Panc1 (cell line): ENCODE results near the gene CTXND2. TPM values are rescaled to one million over a fixed set of nuclear protein-coding genes. Genes with fewer than 3 reads are reported as not detected.
A peak's percentile ranks its signal among the peaks of the same experiment; 100 is the strongest.
"Not testable (repeated sequence)": the region's sequence is repeated elsewhere in the genome, so short reads cannot be mapped to it uniquely, and the experiment has no call there.

Source experiments
- ATAC-seq: fragments of 200-7000 bp; cut with Tn5 transposase; 2 replicates; pipeline ENCODE4 v1.9.1; 2020; ENCODE audit warnings: mild to moderate bottlenecking, moderate library complexity
- BruUV-seq: library from RNA; stranded (reverse); fragments of 400-500 nt; replicated peaks from 2 replicates; lab custom pipeline; 2021; lab: Mats Ljungman, UMichigan
- CTCF ChIA-PET: fragments of 300-600 bp; sonication (Branson Sonifier 250); formaldehyde crosslinking; loops from one replicate; lab custom pipeline; 2022; ENCODE audit warnings: antibody characterized with exemption; lab: Charles Lee
- POLR2A ChIA-PET: fragments of 300-600 bp; sonication (Branson Sonifier 250); formaldehyde crosslinking; loops from one replicate; lab custom pipeline; 2022; ENCODE audit warnings: antibody characterized with exemption; lab: Charles Lee
- DNase-seq: peaks from one replicate; pipeline ENCODE4 v3.0.0-alpha.2; 2010; ENCODE audit warnings: low read depth, low spot score
- H3K27ac ChIP-seq: 2 replicates; pipeline ENCODE4 v1.5.1; 2011; ENCODE audit warnings: mild to moderate bottlenecking, low read length, inconsistent platforms
- H3K27me3 ChIP-seq: fragments of 200-500 bp; sonication (Bioruptor generic); 2 replicates; pipeline ENCODE4 v1.6.0; 2014; ENCODE audit warnings: low read length, inconsistent platforms; ENCODE audit not compliant: control insufficient read depth, insufficient read depth
- H3K36me3 ChIP-seq: fragments of 200-500 bp; sonication (Bioruptor generic); 2 replicates; pipeline ENCODE4 v1.5.1; 2014; ENCODE audit warnings: inconsistent platforms, mild to moderate bottlenecking, low read length, moderate library complexity; ENCODE audit not compliant: control insufficient read depth, insufficient read depth
- H3K4me1 ChIP-seq: 2 replicates; pipeline ENCODE4 v1.5.1; 2011; ENCODE audit warnings: inconsistent platforms, mild to moderate bottlenecking, low read length, moderate library complexity; ENCODE audit not compliant: control insufficient read depth, insufficient read depth
- H3K4me3 ChIP-seq, 2 experiments: 2 replicates each; pipeline ENCODE4 v1.5.1; 2011 to 2012; ENCODE audit warnings: low read depth in 2 of 2, low read length in 2 of 2, mild to moderate bottlenecking in 2 of 2, inconsistent platforms in 1 of 2, moderate library complexity in 1 of 2
- H3K9me3 ChIP-seq: fragments of 200-500 bp; sonication (Bioruptor generic); 2 replicates; pipeline ENCODE4 v1.5.1; 2014; ENCODE audit warnings: low read depth, mild to moderate bottlenecking, inconsistent platforms, low read length, moderate library complexity; ENCODE audit not compliant: control insufficient read depth, insufficient read depth
- POLR2AphosphoS5 ChIP-seq: IDR thresholded peaks from 2 replicates; pipeline ENCODE4 v1.6.1; 2012; ENCODE audit warnings: mild to moderate bottlenecking, low read depth, low read length, moderate library complexity
- SIN3A ChIP-seq: IDR thresholded peaks from 2 replicates; pipeline ENCODE4 v1.6.1; 2012; ENCODE audit warnings: low read depth, mild to moderate bottlenecking, low read length, moderate library complexity, borderline replicate concordance; ENCODE audit not compliant: insufficient read depth
- TCF7L2 ChIP-seq: IDR thresholded peaks from 2 replicates; pipeline ENCODE4 v1.6.1; 2011; ENCODE audit warnings: mild to moderate bottlenecking, low read depth, low read length, inconsistent platforms
- in situ Hi-C: cut with HindIII; loops from 2 replicates; pipeline ENCODE4 v1.10.0; 2016; ENCODE audit warnings: low sequenced_read_pairs, low pct_unique_long_range_greater_than_20kb
- intact Hi-C: fragments of 100-400 bp; cut with micrococcal nuclease; formaldehyde crosslinking; loops from one replicate; pipeline ENCODE4 v1.10.0; 2022; ENCODE audit not compliant: unreplicated experiment
- total RNA-seq: library from RNA; stranded (reverse); gene quantifications from one replicate; pipeline ENCODE4 v1.2.1, GENCODE V29; 2021; ENCODE audit not compliant: unreplicated experiment
- TF ChIP-seq, protein P1 (sequence below), 2 experiments: IDR thresholded peaks; 2 replicates each; pipeline ENCODE4 v1.6.1; 2011 to 2012; ENCODE audit warnings: low read depth in 2 of 2, control low read depth in 1 of 2, low read length in 1 of 2, mild to moderate bottlenecking in 1 of 2, moderate library complexity in 1 of 2; ENCODE audit not compliant: insufficient read depth in 1 of 2
- TF ChIP-seq, protein P2 (sequence below): fragments of 450-650 bp; IDR thresholded peaks from 2 replicates; pipeline ENCODE4 v1.5.1; 2017; ENCODE audit warnings: mild to moderate bottlenecking

The CTXND2 gene
- total RNA-seq, 1 experiment from 2014 or later = not detected

DNA sequence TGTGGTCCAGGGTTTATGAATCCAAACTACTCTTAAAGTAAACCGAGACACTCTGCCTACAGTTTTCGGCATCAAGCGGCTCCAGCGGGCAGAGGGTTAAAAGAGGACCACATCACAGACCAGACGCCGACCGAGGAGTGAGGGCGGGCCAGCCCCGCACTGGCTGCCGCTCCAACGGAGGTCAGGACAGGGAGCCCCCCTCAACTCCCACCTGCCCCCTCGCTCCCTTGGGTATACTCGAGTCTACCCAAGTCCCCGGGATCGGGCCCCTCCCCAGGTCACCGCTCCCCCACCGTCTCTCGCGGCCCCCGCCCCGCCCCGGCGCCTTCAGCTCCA, 10.8 kb upstream of the CTXND2 start:
- CTCF ChIA-PET = no interaction called here
- BruUV-seq = no TSS peak

GRCh38 chr1:150878931-150879330, 8.0 kb upstream of the CTXND2 start:
- intact Hi-C loops, H3K9me3 ChIP-seq, CTCF ChIA-PET, DNase-seq, H3K36me3 ChIP-seq, BruUV-seq, in situ Hi-C loops, ATAC-seq, H3K4me3 ChIP-seq, H3K27ac ChIP-seq, H3K27me3 ChIP-seq: not testable (repeated sequence)
- peaks cover 12% of the 10 kb centered on the region for H3K4me1 ChIP-seq
- POLR2A ChIA-PET = interaction anchor here (0.6 to 0.7 kb wide), 2 partner anchors 33 to 710 kb away, joined by 5 to 7 read pairs; no protein-coding TSS in a partner anchor

More for the DNA sequence above, 10.8 kb upstream of the CTXND2 start:
- Histone ChIP-seq H3K4me1 (peaks cover 12% of the 10 kb centered on the region), H3K27me3 (no peaks in the 10 kb centered on the region), H3K36me3 (0 out of 2 replicates have a peak, but pooled peaks cover 2% of the 10 kb centered on the region), H3K4me3 (peak overlapping the region; percentile 74 to 84), H3K27ac (peak overlapping the region; percentile 82), H3K9me3 (no peaks in the 10 kb centered on the region)
- intact Hi-C loops = no loop called here
- POLR2A ChIA-PET = no interaction called here
- peak; percentile 81 for ATAC-seq
- DNase-seq = no peak
- in situ Hi-C loops = no loop called here
- TF ChIP-seq TCF7L2 (peak; percentile 98), SIN3A (no peak; the same call in 1 of the 2 replicates)

GRCh38 chr1:150881331-150882070, 5.4 kb upstream of the CTXND2 start:
- CTCF ChIA-PET = no interaction called here
- intact Hi-C loops = no loop called here
- Histone ChIP-seq H3K27ac (no peak overlapping the region), H3K27me3 (no peaks in the 10 kb centered on the region), H3K36me3 (no peaks in the 10 kb centered on the region), H3K4me1 (no peaks in the 10 kb centered on the region; the same call in 1 of the 2 replicates), H3K4me3 (no peak overlapping the region), H3K9me3 (no peaks in the 10 kb centered on the region)
- POLR2A ChIA-PET = no interaction called here
- BruUV-seq = no TSS peak
- DNase-seq (no peak), ATAC-seq (no peak)
- TF ChIP-seq, protein P1, sequence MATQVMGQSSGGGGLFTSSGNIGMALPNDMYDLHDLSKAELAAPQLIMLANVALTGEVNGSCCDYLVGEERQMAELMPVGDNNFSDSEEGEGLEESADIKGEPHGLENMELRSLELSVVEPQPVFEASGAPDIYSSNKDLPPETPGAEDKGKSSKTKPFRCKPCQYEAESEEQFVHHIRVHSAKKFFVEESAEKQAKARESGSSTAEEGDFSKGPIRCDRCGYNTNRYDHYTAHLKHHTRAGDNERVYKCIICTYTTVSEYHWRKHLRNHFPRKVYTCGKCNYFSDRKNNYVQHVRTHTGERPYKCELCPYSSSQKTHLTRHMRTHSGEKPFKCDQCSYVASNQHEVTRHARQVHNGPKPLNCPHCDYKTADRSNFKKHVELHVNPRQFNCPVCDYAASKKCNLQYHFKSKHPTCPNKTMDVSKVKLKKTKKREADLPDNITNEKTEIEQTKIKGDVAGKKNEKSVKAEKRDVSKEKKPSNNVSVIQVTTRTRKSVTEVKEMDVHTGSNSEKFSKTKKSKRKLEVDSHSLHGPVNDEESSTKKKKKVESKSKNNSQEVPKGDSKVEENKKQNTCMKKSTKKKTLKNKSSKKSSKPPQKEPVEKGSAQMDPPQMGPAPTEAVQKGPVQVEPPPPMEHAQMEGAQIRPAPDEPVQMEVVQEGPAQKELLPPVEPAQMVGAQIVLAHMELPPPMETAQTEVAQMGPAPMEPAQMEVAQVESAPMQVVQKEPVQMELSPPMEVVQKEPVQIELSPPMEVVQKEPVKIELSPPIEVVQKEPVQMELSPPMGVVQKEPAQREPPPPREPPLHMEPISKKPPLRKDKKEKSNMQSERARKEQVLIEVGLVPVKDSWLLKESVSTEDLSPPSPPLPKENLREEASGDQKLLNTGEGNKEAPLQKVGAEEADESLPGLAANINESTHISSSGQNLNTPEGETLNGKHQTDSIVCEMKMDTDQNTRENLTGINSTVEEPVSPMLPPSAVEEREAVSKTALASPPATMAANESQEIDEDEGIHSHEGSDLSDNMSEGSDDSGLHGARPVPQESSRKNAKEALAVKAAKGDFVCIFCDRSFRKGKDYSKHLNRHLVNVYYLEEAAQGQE (IDR thresholded peaks at IDR 0.05; ENCODE audit: insufficient read depth in 1 of 2, low read depth in 2 of 2, low read length in 1 of 2) = no peak
- TF ChIP-seq SIN3A = no peak
- TF ChIP-seq, protein P2, sequence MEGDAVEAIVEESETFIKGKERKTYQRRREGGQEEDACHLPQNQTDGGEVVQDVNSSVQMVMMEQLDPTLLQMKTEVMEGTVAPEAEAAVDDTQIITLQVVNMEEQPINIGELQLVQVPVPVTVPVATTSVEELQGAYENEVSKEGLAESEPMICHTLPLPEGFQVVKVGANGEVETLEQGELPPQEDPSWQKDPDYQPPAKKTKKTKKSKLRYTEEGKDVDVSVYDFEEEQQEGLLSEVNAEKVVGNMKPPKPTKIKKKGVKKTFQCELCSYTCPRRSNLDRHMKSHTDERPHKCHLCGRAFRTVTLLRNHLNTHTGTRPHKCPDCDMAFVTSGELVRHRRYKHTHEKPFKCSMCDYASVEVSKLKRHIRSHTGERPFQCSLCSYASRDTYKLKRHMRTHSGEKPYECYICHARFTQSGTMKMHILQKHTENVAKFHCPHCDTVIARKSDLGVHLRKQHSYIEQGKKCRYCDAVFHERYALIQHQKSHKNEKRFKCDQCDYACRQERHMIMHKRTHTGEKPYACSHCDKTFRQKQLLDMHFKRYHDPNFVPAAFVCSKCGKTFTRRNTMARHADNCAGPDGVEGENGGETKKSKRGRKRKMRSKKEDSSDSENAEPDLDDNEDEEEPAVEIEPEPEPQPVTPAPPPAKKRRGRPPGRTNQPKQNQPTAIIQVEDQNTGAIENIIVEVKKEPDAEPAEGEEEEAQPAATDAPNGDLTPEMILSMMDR = no peak
- TF ChIP-seq POLR2AphosphoS5 = no peak
- TF ChIP-seq TCF7L2 = no peak
- in situ Hi-C loops = no loop called here

DNA sequence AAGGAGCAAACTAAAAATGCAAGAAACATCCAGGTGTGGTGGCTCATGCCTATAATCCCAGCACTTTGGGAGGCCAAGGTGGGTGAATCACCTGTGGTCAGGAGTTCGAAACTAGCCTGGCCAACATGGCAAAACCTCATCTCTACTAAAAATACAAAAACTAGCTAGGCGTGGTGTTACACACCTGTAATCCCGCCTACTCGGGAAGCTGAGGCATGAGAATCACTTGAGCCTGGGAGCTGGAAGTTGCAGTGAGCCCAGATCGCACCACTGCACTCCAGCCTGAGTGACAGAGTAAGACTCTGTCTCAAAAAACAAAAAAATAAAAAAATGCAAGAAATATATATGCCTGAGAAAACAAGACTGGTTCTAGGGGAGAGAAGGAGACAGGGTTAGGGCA, 3.8 kb upstream of the CTXND2 start:
- POLR2A ChIA-PET, H3K4me3 ChIP-seq, ATAC-seq, intact Hi-C loops, CTCF ChIA-PET, H3K4me1 ChIP-seq, DNase-seq, H3K27ac ChIP-seq, H3K36me3 ChIP-seq, in situ Hi-C loops, H3K9me3 ChIP-seq, BruUV-seq, H3K27me3 ChIP-seq: not testable (repeated sequence)
